Testis (tissue), 2 donors: ENCODE data around the gene BBS5.
"Not testable (repeated sequence)": the region's sequence is repeated elsewhere in the genome, so short reads cannot be mapped to it uniquely, and the experiment has no call there.

ENCODE experiments used
- POLR2A ChIP-seq: fragments of 450-650 bp; IDR thresholded peaks from one replicate; pipeline ENCODE4 v1.6.1; 2017; ENCODE audit warnings: antibody characterized with exemption, mild to moderate bottlenecking, moderate library complexity
- TF ChIP-seq, protein P1 (sequence below), 3 experiments: fragments of 450-650 bp in 2 of 3; fragments of 200-600 bp in 1 of 3; sonication (generic) in 1 of 3; IDR thresholded peaks; one replicate each; pipeline ENCODE4 v1.5.1; 2016 to 2019; ENCODE audit warnings: antibody characterized with exemption in 3 of 3, mild to moderate bottlenecking in 2 of 3, moderate library complexity in 1 of 3

DNA sequence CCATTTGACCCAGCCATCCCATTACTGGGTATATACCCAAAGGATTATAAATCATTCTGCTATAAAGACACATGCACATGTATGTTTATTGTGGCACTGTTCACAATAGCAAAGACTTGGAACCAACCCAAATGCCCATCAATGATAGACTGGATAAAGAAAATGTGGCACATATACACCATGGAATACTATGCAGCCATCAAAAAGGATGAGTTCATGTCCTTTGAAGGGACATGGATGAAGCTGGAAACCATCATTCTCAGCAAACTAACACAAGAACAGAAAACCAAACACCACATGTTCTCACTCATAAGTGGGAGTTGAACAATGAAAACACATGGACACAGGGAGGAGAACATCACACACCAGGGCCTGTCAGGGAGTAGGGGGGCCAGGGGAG is 47.5 kb upstream of the BBS5 start:
- TF ChIP-seq, protein P1, sequence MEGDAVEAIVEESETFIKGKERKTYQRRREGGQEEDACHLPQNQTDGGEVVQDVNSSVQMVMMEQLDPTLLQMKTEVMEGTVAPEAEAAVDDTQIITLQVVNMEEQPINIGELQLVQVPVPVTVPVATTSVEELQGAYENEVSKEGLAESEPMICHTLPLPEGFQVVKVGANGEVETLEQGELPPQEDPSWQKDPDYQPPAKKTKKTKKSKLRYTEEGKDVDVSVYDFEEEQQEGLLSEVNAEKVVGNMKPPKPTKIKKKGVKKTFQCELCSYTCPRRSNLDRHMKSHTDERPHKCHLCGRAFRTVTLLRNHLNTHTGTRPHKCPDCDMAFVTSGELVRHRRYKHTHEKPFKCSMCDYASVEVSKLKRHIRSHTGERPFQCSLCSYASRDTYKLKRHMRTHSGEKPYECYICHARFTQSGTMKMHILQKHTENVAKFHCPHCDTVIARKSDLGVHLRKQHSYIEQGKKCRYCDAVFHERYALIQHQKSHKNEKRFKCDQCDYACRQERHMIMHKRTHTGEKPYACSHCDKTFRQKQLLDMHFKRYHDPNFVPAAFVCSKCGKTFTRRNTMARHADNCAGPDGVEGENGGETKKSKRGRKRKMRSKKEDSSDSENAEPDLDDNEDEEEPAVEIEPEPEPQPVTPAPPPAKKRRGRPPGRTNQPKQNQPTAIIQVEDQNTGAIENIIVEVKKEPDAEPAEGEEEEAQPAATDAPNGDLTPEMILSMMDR (IDR thresholded peaks at IDR 0.05) = not testable (repeated sequence)
- not testable (repeated sequence) for TF ChIP-seq POLR2A
